Cardiac muscle cell (in vitro differentiated cells and primary cell): Measurements from ENCODE around the gene PIGW. TPM values are rescaled to one million over a fixed set of nuclear protein-coding genes. Genes with fewer than 3 reads are reported as not detected.

ENCODE experiments used
- DNase-seq, 2 donors: peaks; one replicate each; pipeline versions ENCODE4 v3.0.0 to v3.0.0-alpha.2; 2010 to 2017; ENCODE audit warnings: low read depth in 1 of 2, low spot score in 1 of 2
- H3K27ac ChIP-seq: fragments of 200-600 bp; sonication (generic); 2 replicates; pipeline ENCODE4 v1.5.1; 2016
- H3K27me3 ChIP-seq: fragments of 200-600 bp; sonication (generic); 2 replicates; pipeline ENCODE4 v1.6.0; 2016; ENCODE audit warnings: control low read depth
- H3K36me3 ChIP-seq: fragments of 200-600 bp; sonication (generic); 2 replicates; pipeline ENCODE4 v1.5.1; 2016; ENCODE audit warnings: control low read depth
- H3K4me1 ChIP-seq: fragments of 200-600 bp; sonication (generic); 2 replicates; pipeline ENCODE4 v1.8.1; 2017; ENCODE audit warnings: low read depth, mild to moderate bottlenecking, mixed run types
- H3K4me3 ChIP-seq: fragments of 200-600 bp; sonication (generic); 2 replicates; pipeline ENCODE4 v1.5.1; 2016; ENCODE audit warnings: mild to moderate bottlenecking
- H3K9me3 ChIP-seq: fragments of 200-600 bp; sonication (generic); 2 replicates; pipeline ENCODE4 v1.5.1; 2017; ENCODE audit warnings: low read depth, mild to moderate bottlenecking, control low read depth
- CTCF ChIP-seq: IDR thresholded peaks from 2 replicates; pipeline ENCODE4 v1.5.1; 2012; ENCODE audit warnings: low read depth, mild to moderate bottlenecking, low read length
- polyA plus RNA-seq: library from polyadenylated mRNA; unstranded; fragments of >200 nt; fragmentation: Nextera tagmentation; extraction: Ambion mirVana; gene quantifications from 2 replicates; pipeline ENCODE4 v1.2.1, GENCODE V29; 2016
- total RNA-seq: library from RNA; depleted of rRNA; stranded (reverse); fragments of >200 nt; gene quantifications from 2 replicates; pipeline ENCODE4 v1.2.3, GENCODE V29; 2016

The PIGW gene
- total and polyA plus RNA-seq, 2 experiments from 2014 or later: 2.3 to 11.8 TPM

GRCh38 chr17:36529121-36529520, 5.7 kb upstream of the PIGW start:
- no peak for TF ChIP-seq CTCF
- Histone ChIP-seq H3K9me3 (no peaks in the 10 kb centered on the region), H3K27ac (no peak overlapping the region), H3K4me1 (no peaks in the 10 kb centered on the region), H3K4me3 (no peak overlapping the region), H3K36me3 (peaks cover 26% of the 10 kb centered on the region), H3K27me3 (no peaks in the 10 kb centered on the region)
- peak in 1 of 2 donors; percentile 16 for DNase-seq

DNA sequence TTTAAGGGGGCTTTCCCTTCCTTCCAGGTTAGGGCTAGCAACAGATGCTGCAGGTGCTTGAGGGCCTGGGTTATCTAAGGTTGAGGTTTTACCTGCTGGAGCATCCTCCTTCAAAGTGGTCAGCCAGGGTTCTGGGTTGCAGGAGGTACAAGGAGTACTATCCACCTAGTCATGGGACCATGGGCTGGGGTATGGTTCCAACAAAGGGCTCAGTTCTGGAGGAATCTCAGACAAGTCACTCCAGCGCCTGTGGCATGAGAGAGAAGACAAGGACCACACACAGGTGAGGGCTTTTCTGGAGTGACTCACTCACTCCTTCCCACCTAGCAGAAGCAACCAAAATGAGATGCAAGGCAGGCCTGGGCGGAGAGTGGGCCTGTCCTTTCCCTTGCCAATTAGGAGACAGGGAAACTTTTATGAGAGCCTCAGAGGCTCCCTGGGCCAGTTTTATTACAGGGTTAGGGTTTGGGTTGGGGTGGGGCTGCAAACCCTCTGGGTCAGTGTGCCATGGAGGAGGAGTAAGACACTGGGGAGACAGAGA, 2.3 kb upstream of the PIGW start:
- H3K9me3 ChIP-seq: no peaks in the 10 kb centered on the region
- no peak overlapping the region for H3K4me3 ChIP-seq
- no peaks in the 10 kb centered on the region for H3K4me1 ChIP-seq
- no peaks in the 10 kb centered on the region for H3K27me3 ChIP-seq
- H3K36me3 ChIP-seq: peaks cover 12% of the 10 kb centered on the region
- no peak for TF ChIP-seq CTCF
- H3K27ac ChIP-seq: no peak overlapping the region
- DNase-seq: no peak

DNA sequence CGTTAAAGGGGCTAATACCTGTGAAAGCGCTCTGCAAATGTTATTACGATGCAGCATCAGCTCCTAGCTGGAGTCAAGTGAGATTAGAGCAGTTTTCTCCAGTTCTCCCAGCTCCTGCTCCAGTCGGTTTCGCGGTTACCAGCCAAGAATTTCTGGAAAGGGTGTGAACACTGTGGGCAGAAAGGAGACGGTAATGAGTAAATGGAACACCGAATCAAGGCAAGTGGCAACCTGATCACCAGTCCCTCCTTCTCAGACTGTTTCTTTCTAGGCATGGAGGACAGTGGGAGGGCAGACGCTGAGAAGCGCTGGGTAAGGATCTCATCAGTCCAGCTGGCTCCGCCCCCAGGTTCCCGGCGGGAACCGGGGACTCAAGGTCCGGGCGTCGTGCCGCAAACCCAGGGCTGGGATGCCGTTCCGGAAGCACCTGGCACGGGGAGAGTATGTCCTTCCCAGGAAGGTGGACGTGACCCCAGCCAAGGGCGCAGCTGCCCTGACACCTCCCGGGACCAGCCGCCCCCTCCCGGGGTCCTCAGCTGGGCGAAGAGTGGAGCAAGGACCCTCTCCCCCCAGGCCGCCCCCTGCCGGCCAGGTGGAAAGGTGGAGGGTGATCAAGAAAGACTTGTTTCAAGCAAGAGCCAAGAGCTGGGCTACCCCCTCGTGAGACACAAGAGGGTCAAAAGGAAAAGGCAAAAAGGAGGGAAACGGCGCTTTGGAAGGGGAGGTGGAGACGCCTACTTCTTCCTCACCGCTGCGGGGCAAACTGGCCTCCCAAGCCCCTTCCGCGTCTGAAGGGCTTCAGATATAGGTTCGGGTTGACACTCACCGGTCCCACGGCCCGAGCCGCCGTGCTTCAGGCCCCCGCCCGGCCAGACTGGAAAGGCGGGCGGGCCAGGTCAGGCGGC, 600 bp upstream of the PIGW start:
- peak; percentile 64 for TF ChIP-seq CTCF
- Histone ChIP-seq H3K9me3 (no peaks in the 10 kb centered on the region), H3K36me3 (peaks cover 7% of the 10 kb centered on the region)

DNA sequence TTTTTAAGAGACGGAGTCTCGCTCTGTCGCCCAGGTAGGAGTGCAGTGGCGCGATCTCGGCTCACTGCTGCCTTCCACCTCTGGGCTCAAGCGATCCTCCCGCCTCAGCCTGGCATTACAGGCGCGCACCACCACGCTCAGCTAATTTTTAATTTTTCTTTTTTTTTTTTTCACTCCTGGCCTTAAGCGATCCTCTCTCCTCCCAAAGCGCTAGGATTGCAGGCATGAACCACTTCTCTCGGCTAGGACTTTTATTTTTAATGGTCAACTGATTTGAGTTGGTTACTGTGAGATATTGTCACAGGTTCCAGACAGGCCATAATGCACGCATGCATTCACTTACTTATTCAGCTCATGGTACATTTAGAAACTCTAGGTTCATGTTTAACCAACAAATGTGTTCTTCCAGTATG, 888 bp downstream of the PIGW start:
- Histone ChIP-seq H3K36me3 (peaks cover 5% of the 10 kb centered on the region), H3K4me3 (peak overlapping the region; percentile 67), H3K4me1 (no peaks in the 10 kb centered on the region), H3K9me3 (no peaks in the 10 kb centered on the region), H3K27me3 (no peaks in the 10 kb centered on the region), H3K27ac (peak overlapping the region; percentile 86)
- TF ChIP-seq CTCF: no peak
- no peak for DNase-seq

More for the DNA sequence above, 600 bp upstream of the PIGW start:
- Histone ChIP-seq H3K4me1 (no peaks in the 10 kb centered on the region), H3K27ac (peak overlapping the region; percentile 86), H3K27me3 (no peaks in the 10 kb centered on the region), H3K4me3 (peak overlapping the region; percentile 67)
- peak; percentile 66 to 70 for DNase-seq

- Histone ChIP-seq H3K27me3 (no peaks in the 10 kb centered on the region), H3K4me3 (no peak overlapping the region), H3K4me1 (peaks cover 3% of the 10 kb centered on the region), H3K9me3 (no peaks in the 10 kb centered on the region), H3K27ac (no peak overlapping the region), H3K36me3 (no peaks in the 10 kb centered on the region)
- DNase-seq: no peak
- no peak for TF ChIP-seq CTCF
Measured at GRCh38 chr17:36540696-36541095, 5.9 kb downstream of the PIGW start.
